Keratinocyte (primary cell): Measurements from ENCODE around the gene AQP9.

Experiments
- CTCF ChIP-seq, 3 experiments: IDR thresholded peaks in 1 of 3; conservative IDR thresholded peaks in 1 of 3; optimal IDR thresholded peaks in 1 of 3; 2 replicates in 2 of 3; 3 replicates in 1 of 3; pipeline versions ENCODE3 to v1.5.1; 2011; ENCODE audit warnings: low read length in 3 of 3, mild to moderate bottlenecking in 3 of 3, moderate library complexity in 2 of 3, control low read depth in 1 of 3, inconsistent platforms in 1 of 3; ENCODE audit not compliant: insufficient read depth in 2 of 3; ENCODE audit errors: extremely low read depth in 1 of 3
- EZH2 ChIP-seq: IDR thresholded peaks from one replicate; pipeline ENCODE4 v1.6.1; 2012; ENCODE audit warnings: inconsistent platforms, mild to moderate bottlenecking, low read length, moderate library complexity

- no peak for TF ChIP-seq CTCF (optimal IDR thresholded peaks at IDR 0.05 in 1 of 3, IDR thresholded peaks at IDR 0.05 in 1 of 3, conservative IDR thresholded peaks at IDR 0.05 in 1 of 3; ENCODE audit: extremely low read depth in 1 of 3, insufficient read depth in 2 of 3, low read length in 3 of 3)
- TF ChIP-seq EZH2, result no peak
These were observed 94.3 kb downstream of the AQP9 start for GRCh38 chr15:58232281-58233065.
